H1 (cell line): ENCODE measurements around the gene SLC24A3. TPM values are rescaled to one million over a fixed set of nuclear protein-coding genes. Genes with fewer than 3 reads are reported as not detected.

Experiments
- CTCF ChIA-PET: fragments of 300-600 bp; sonication (Branson Sonifier 250); formaldehyde crosslinking; loops from one replicate; lab custom pipeline; 2021; ENCODE audit not compliant: partially characterized antibody; lab: Charles Lee
- POLR2A ChIA-PET: fragments of 300-600 bp; sonication (Branson Sonifier 250); formaldehyde crosslinking; loops from one replicate; lab custom pipeline; 2021; ENCODE audit warnings: inconsistent platforms; ENCODE audit not compliant: partially characterized antibody; lab: Charles Lee
- DNase-seq, 2 experiments: peaks; one replicate each; pipeline versions ENCODE4 v3.0.0 to v3.0.0-alpha.2; 2010 to 2022; ENCODE audit warnings: low spot score in 2 of 2, low read depth in 1 of 2, mixed read lengths in 1 of 2
- FAIRE-seq: peaks from 2 replicates; lab custom pipeline; 2011; peaks lifted over from hg19 to GRCh38; lab: Jason Lieb, UNC
- H2AFZ ChIP-seq: 2 replicates; pipeline ENCODE4 v1.8.1; 2012; ENCODE audit warnings: low read length, inconsistent platforms
- H2AK5ac ChIP-seq: 2 replicates; pipeline ENCODE4 v1.6.1; 2013; ENCODE audit warnings: low read depth, low read length
- H2BK120ac ChIP-seq: replicated peaks from 2 replicates; pipeline ENCODE3; 2013; ENCODE audit warnings: low read depth, low read length, inconsistent platforms
- H2BK12ac ChIP-seq: 2 replicates; pipeline ENCODE4 v1.6.1; 2013; ENCODE audit warnings: low read depth, low read length
- H2BK15ac ChIP-seq: 2 replicates; pipeline ENCODE4 v1.6.1; 2013; ENCODE audit warnings: low read length
- H2BK20ac ChIP-seq: 2 replicates; pipeline ENCODE4 v1.6.1; 2013; ENCODE audit warnings: low read length
- H2BK5ac ChIP-seq: 2 replicates; pipeline ENCODE4 v1.6.1; 2013; ENCODE audit warnings: low read depth, low read length
- H3K14ac ChIP-seq: 2 replicates; pipeline ENCODE4 v1.6.1; 2013; ENCODE audit warnings: inconsistent platforms; ENCODE audit not compliant: insufficient read length
- H3K18ac ChIP-seq: 2 replicates; pipeline ENCODE4 v1.6.1; 2013; ENCODE audit warnings: low read length; ENCODE audit errors: extremely low read depth
- H3K23ac ChIP-seq: 2 replicates; pipeline ENCODE4 v1.6.1; 2013; ENCODE audit warnings: inconsistent platforms; ENCODE audit not compliant: insufficient read length
- H3K23me2 ChIP-seq: 2 replicates; pipeline ENCODE4 v1.6.1; 2013; ENCODE audit warnings: low read depth, low read length
- H3K27ac ChIP-seq: 2 replicates; pipeline ENCODE4 v1.6.1; 2011; ENCODE audit warnings: low read depth, low read length, inconsistent platforms
- H3K27me3 ChIP-seq, 4 experiments: replicated peaks in 1 of 4; 1 replicate in 1 of 4; 2 replicates in 3 of 4; pipeline versions ENCODE4 v1.6.1 to v1.8.1; 2011 to 2013; ENCODE audit warnings: low read length in 3 of 4, mild to moderate bottlenecking in 3 of 4, inconsistent platforms in 2 of 4, mixed read lengths in 2 of 4, moderate library complexity in 1 of 4; ENCODE audit not compliant: control insufficient read depth in 3 of 4, insufficient read depth in 3 of 4; ENCODE audit errors: extremely low read depth in 1 of 4
- H3K36me3 ChIP-seq, 4 experiments: 2 replicates each; pipeline versions ENCODE4 v1.6.1 to v1.8.1; 2011 to 2013; ENCODE audit warnings: mild to moderate bottlenecking in 4 of 4, low read length in 3 of 4, moderate library complexity in 2 of 4, control low read depth in 1 of 4, inconsistent platforms in 1 of 4; ENCODE audit not compliant: insufficient read depth in 4 of 4, control insufficient read depth in 2 of 4
- H3K4ac ChIP-seq: replicated peaks from 2 replicates; pipeline ENCODE3; 2013; ENCODE audit warnings: low read length, low read depth, mixed read lengths, inconsistent platforms; ENCODE audit not compliant: insufficient read length
- H3K4me1 ChIP-seq, 4 experiments: replicated peaks in 1 of 4; 1 replicate in 1 of 4; 2 replicates in 3 of 4; pipeline versions ENCODE4 v1.6.1 to v1.8.1; 2011 to 2013; ENCODE audit warnings: low read length in 3 of 4, inconsistent platforms in 2 of 4, mixed read lengths in 1 of 4; ENCODE audit not compliant: insufficient read depth in 4 of 4, control insufficient read depth in 3 of 4
- H3K4me2 ChIP-seq, 2 experiments: 2 replicates each; pipeline versions ENCODE4 v1.6.1 to v1.8.1; 2011 to 2013; ENCODE audit warnings: low read depth in 2 of 2, low read length in 2 of 2, control low read depth in 1 of 2, inconsistent platforms in 1 of 2, mild to moderate bottlenecking in 1 of 2; ENCODE audit not compliant: insufficient read depth in 1 of 2
- H3K4me3 ChIP-seq, 4 experiments: fragments of 200-600, 300-600 bp in 1 of 4; sonication (generic), shearing (Covaris generic), sonication (Bioruptor Twin) in 1 of 4; 2 replicates each; pipeline versions ENCODE4 v1.5.1 to v1.8.1; 2011 to 2016; ENCODE audit warnings: low read length in 4 of 4, low read depth in 3 of 4, control low read depth in 2 of 4, inconsistent platforms in 2 of 4, mild to moderate bottlenecking in 2 of 4, mixed read lengths in 1 of 4, moderate library complexity in 1 of 4; ENCODE audit not compliant: insufficient read depth in 2 of 4; ENCODE audit errors: extremely low read depth in 1 of 4
- H3K56ac ChIP-seq: replicated peaks from 2 replicates; pipeline ENCODE3; 2013; ENCODE audit warnings: low read depth, mild to moderate bottlenecking, mixed read lengths, low read length, inconsistent platforms; ENCODE audit not compliant: insufficient read length
- H3K79me1 ChIP-seq: 2 replicates; pipeline ENCODE4 v1.6.1; 2013; ENCODE audit warnings: low read depth, low read length, control low read depth
- H3K79me2 ChIP-seq, 2 experiments: 2 replicates each; pipeline versions ENCODE4 v1.6.1 to v1.8.1; 2012 to 2013; ENCODE audit warnings: low read length in 2 of 2, mild to moderate bottlenecking in 2 of 2, inconsistent platforms in 1 of 2; ENCODE audit not compliant: insufficient read depth in 2 of 2, control insufficient read depth in 1 of 2
- H3K9ac ChIP-seq, 4 experiments: replicated peaks in 1 of 4; 1 replicate in 1 of 4; 2 replicates in 3 of 4; pipeline versions ENCODE4 v1.6.1 to v1.8.1; 2011 to 2013; ENCODE audit warnings: low read depth in 3 of 4, low read length in 3 of 4, control low read depth in 2 of 4, mild to moderate bottlenecking in 2 of 4, moderate library complexity in 2 of 4, inconsistent platforms in 1 of 4; ENCODE audit errors: extremely low read depth in 1 of 4
- H3K9me3 ChIP-seq, 2 experiments: 2 replicates each; pipeline versions ENCODE4 v1.6.1 to v1.8.1; 2012 to 2013; ENCODE audit warnings: mild to moderate bottlenecking in 2 of 2, moderate library complexity in 2 of 2, control low read depth in 1 of 2, inconsistent platforms in 1 of 2, low read depth in 1 of 2, low read length in 1 of 2, mixed read lengths in 1 of 2; ENCODE audit not compliant: insufficient read depth in 2 of 2
- H4K20me1 ChIP-seq, 2 experiments: replicated peaks in 1 of 2; 2 replicates each; pipeline versions ENCODE3 to v1.8.1; 2011 to 2013; ENCODE audit warnings: inconsistent platforms in 2 of 2, low read length in 2 of 2, mild to moderate bottlenecking in 1 of 2; ENCODE audit not compliant: insufficient read depth in 2 of 2, control insufficient read depth in 1 of 2
- H4K5ac ChIP-seq: 2 replicates; pipeline ENCODE4 v1.6.1; 2013; ENCODE audit warnings: low read length, low read depth, mixed read lengths, inconsistent platforms; ENCODE audit not compliant: insufficient read length
- H4K8ac ChIP-seq: 2 replicates; pipeline ENCODE4 v1.8.0; 2013; ENCODE audit warnings: mild to moderate bottlenecking, moderate library complexity, low read length, inconsistent platforms; ENCODE audit not compliant: insufficient read depth; ENCODE audit errors: extremely low read depth
- H4K91ac ChIP-seq: replicated peaks from 2 replicates; pipeline ENCODE3; 2013; ENCODE audit warnings: low read length, mixed read lengths, inconsistent platforms; ENCODE audit not compliant: insufficient read length
- SAP30 ChIP-seq: fragments of 300-600 bp; sonication (generic); IDR thresholded peaks from 2 replicates; pipeline ENCODE4 v1.7.1; 2012; ENCODE audit warnings: low read length, moderate library complexity, mild to moderate bottlenecking, inconsistent platforms; ENCODE audit not compliant: insufficient read depth, insufficient replicate concordance
- SUZ12 ChIP-seq: fragments of 200-600 bp; sonication (generic); IDR thresholded peaks from 2 replicates; pipeline ENCODE4 v1.6.1; 2012; ENCODE audit warnings: mild to moderate bottlenecking, inconsistent platforms, low read length, moderate library complexity, mixed read lengths
- TBP ChIP-seq: IDR thresholded peaks from 2 replicates; pipeline ENCODE4 v1.6.1; 2011; ENCODE audit warnings: low read depth, low read length, improper control_type of control experiment
- WGBS, 2 experiments: shearing (Covaris generic) in 1 of 2; methylation state at CpG; one replicate each; pipeline versions ENCODE4 v1.1.6 to v1.1.7; 2013 to 2015; ENCODE audit warnings: low lambda C conversion rate in 2 of 2, mixed read lengths in 2 of 2, inconsistent platforms in 1 of 2, low coverage in 1 of 2, missing lambda C conversion rate in 1 of 2; ENCODE audit not compliant: insufficient replicate concordance in 2 of 2, insufficient coverage in 1 of 2, insufficient read length in 1 of 2; ENCODE audit errors: extremely low coverage in 1 of 2, missing lambda C conversion rate in 1 of 2; 5-methylcytosine and 5-hydroxymethylcytosine counted together
- polyA plus RNA-seq, 7 experiments: library from polyadenylated mRNA; depleted of rRNA in 3 of 7; stranded (reverse) in 5 of 7; unstranded in 2 of 7; fragments of >200 nt in 5 of 7; fragments of 200-250 nt in 2 of 7; gene quantifications; 1 replicate in 5 of 7; 2 replicates in 1 of 7; 4 replicates in 1 of 7; pipeline versions ENCODE4 v1.2.1 to v1.2.3, GENCODE V29; 2011 to 2013; ENCODE audit warnings: missing spikeins in 2 of 7, mixed read lengths in 2 of 7
- total RNA-seq: library from RNA; stranded (reverse); fragmentation: NEBNext Ultra II Directional; extraction: Animal tissue kit (Norgen Biotek cat#: 25700); gene quantifications from 2 replicates; pipeline ENCODE4 v1.2.1, GENCODE V29; 2021

The SLC24A3 gene
- total and polyA plus RNA-seq, 2 of the 8 experiments (the other 6 are each of a cell fraction or from before 2014, with no cell fraction given), result 4.5 to 6.3 TPM

DNA sequence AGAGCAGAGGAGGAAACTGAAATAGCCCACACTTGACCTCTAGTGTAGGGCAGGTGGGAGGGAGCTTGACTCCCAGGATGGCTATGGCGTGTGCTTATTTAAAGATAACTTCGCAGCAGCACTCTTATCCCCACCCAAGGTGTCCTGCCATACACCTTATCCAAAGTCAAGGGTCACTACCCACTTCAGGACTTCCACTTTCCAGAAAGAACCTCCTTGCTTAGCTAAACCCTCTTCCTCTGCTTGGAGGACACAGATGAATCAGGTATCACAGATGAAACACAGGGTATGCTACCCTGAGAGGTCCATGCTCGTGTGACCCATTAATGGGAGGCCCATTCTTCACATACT, 547.9 kb downstream of the SLC24A3 start:
- H3K18ac ChIP-seq, result no peak overlapping the region
- TF ChIP-seq SAP30 (no peak), SUZ12 (no peak), TBP (no peak)
- TF ChIP-seq, all 59 proteins: peak for 0
- Histone ChIP-seq H4K8ac (no peak overlapping the region), H4K20me1 (peaks cover 0 to 2% of the 10 kb centered on the region in 2 experiments), H2BK5ac (no peak overlapping the region), H3K9ac (no peak overlapping the region), H3K4me2 (no peak overlapping the region), H3K27me3 (peaks cover 0 to 16% (median 10%) of the 10 kb centered on the region in 4 experiments; a peak in 4 of 7 replicates), H3K14ac (no peak overlapping the region), H2AFZ (no peak overlapping the region), H2BK120ac (no peak overlapping the region), H3K27ac (no peak overlapping the region), H3K79me2 (no peaks in the 10 kb centered on the region), H4K91ac (no peak overlapping the region), H3K79me1 (no peaks in the 10 kb centered on the region), H2BK15ac (peak overlapping the region; percentile 23; the same call in 1 of the 2 replicates), H4K5ac (no peak overlapping the region), H3K4ac (no peak overlapping the region), H3K23ac (no peak overlapping the region), H2BK12ac (no peak overlapping the region), H3K36me3 (no peaks in the 10 kb centered on the region), H3K9me3 (no peaks in the 10 kb centered on the region), H3K23me2 (peaks cover 13% of the 10 kb centered on the region), H3K4me1 (peaks cover 0 to 4% (median 0%) of the 10 kb centered on the region in 4 experiments; a peak in 2 of 7 replicates), H2AK5ac (no peak overlapping the region), H2BK20ac (no peak overlapping the region), H3K4me3 (no peak overlapping the region), H3K56ac (no peak overlapping the region)
- 93% methylated on average over 3 of the region's 3 CpGs; no CpG with 5 or more reads in 1 of the 2 experiments for WGBS, 2 experiments
- FAIRE-seq (no peak), DNase-seq (peak in 1 of 2 experiments; percentile 16)
- CTCF ChIA-PET, result interaction anchor here (0.6 to 1.2 kb wide), 4 partner anchors 11 to 856 kb away, joined by 3 to 4 read pairs (median 3); no protein-coding TSS in a partner anchor
- POLR2A ChIA-PET, result interaction anchor here (3.5 kb wide), 1 partner anchor 15 kb away, joined by 8 read pairs; no protein-coding TSS in a partner anchor
